Type B pancreatic cell (in vitro differentiated cells): ENCODE data around the gene HTR1D. TPM values are rescaled to one million over a fixed set of nuclear protein-coding genes. Genes with fewer than 3 reads are reported as not detected.
"Not testable (repeated sequence)": the region's sequence is repeated elsewhere in the genome, so short reads cannot be mapped to it uniquely, and the experiment has no call there.

Source experiments
- DNase-seq: peaks from one replicate; pipeline ENCODE4 v3.0.0; 2021; ENCODE audit warnings: mixed read lengths; ENCODE audit not compliant: unreplicated experiment; ENCODE audit errors: extremely low spot score
- H3K27ac Mint-ChIP-seq: 2 replicates; pipeline ENCODE4 v1.8.0; 2021; ENCODE audit warnings: mild to moderate bottlenecking, mixed read lengths
- H3K27me3 Mint-ChIP-seq: 2 replicates; pipeline ENCODE4 v1.8.0; 2021; ENCODE audit warnings: mixed read lengths
- H3K36me3 Mint-ChIP-seq: 2 replicates; pipeline ENCODE4 v1.8.0; 2021; ENCODE audit warnings: mixed read lengths
- H3K4me1 Mint-ChIP-seq: one replicate; pipeline ENCODE4 v1.8.0; 2021; ENCODE audit warnings: mixed read lengths; ENCODE audit not compliant: unreplicated experiment
- H3K4me3 Mint-ChIP-seq: 2 replicates; pipeline ENCODE4 v1.8.0; 2021; ENCODE audit warnings: mild to moderate bottlenecking, mixed read lengths
- H3K9me3 Mint-ChIP-seq: 2 replicates; pipeline ENCODE4 v1.8.0; 2021; ENCODE audit warnings: mixed read lengths
- CTCF ChIP-seq: fragments of 200-600 bp; sonication (generic); conservative IDR thresholded peaks from 2 replicates; pipeline ENCODE4 v1.5.0; 2021; ENCODE audit warnings: antibody characterized with exemption, mild to moderate bottlenecking
- total RNA-seq: library from RNA; stranded (reverse); gene quantifications from 2 replicates; pipeline ENCODE4 v1.2.1, GENCODE V29; 2021; ENCODE audit warnings: low replicate concordance

The HTR1D gene
- total RNA-seq, 1 donor from 2014 or later, result 0.92 TPM

DNA sequence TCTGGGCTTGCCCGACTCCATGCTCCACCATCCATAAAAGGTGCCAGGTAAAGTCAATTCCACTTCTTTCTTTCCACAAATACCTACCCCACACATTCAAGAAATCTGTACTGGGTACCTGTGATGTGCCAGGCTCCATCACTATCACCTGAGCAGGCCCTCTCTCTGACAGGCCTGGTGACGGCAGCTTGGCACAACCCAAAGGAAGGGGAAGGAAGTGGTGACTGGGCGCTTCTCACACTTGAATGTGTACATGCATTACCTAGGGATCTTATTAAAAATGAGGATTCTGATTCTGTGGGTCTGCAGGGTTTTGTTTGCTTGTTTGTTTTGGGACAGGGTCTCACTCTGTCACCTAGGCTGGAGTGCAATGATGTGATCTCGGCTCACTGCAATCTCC is 7.5 kb downstream of the HTR1D start:
- Mint-ChIP-seq H3K4me1 (peaks cover 3% of the 10 kb centered on the region), H3K4me3 (no peak overlapping the region), H3K36me3 (no peaks in the 10 kb centered on the region), H3K27me3 (peaks cover 34% of the 10 kb centered on the region), H3K27ac (no peak overlapping the region), H3K9me3 (no peaks in the 10 kb centered on the region)
- DNase-seq, result no peak
- no peak for TF ChIP-seq CTCF

DNA sequence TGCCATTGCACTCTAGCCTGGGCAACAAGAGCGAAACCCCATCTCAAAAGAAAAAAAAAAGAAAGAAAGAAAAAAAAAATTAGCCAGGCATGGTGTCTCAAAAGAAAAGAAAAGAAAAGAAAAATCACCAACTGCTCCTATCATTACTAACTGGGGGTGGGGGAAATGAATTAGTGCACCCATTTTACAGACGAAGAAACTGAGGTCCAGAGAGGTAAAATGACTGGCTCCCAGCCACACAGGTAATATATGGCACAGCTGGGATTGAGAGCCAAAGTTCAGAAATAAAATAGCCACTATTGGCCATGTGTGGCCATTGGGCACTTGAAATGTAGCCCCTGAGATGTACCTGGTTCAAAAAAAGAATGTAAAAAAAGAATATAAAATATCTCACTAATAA is 8.8 kb downstream of the HTR1D start:
- H3K36me3 Mint-ChIP-seq, result no peaks in the 10 kb centered on the region
- DNase-seq, result no peak
- TF ChIP-seq CTCF, result no peak

DNA sequence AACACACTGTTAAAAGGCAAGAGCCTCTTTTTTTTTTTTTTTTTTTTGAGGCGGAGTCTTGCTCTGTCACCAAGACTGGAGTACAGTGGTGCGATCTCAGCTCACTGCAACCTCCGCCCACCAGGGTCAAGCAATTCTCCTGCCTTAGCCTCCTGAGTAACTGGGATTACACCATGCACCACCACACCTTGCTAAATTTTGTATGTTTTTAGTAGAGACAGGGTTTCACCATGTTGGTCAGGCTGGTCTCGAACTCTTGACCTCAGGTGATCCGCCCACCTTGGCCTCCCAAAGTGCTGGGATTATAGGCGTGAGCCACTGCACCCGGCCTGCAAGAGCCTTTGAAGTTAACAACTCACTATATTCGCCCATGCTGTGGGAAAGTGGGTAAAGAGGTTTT is 9.6 kb downstream of the HTR1D start:
- not testable (repeated sequence) for H3K36me3 Mint-ChIP-seq, DNase-seq, H3K9me3 Mint-ChIP-seq, H3K4me1 Mint-ChIP-seq
- peak; percentile 6 for TF ChIP-seq CTCF
- peaks cover 19% of the 10 kb centered on the region for H3K27me3 Mint-ChIP-seq
- H3K27ac Mint-ChIP-seq, result peak overlapping the region; percentile 85
- peak overlapping the region; percentile 72 for H3K4me3 Mint-ChIP-seq

More for the DNA sequence above, 8.8 kb downstream of the HTR1D start:
- H3K9me3 Mint-ChIP-seq, result no peaks in the 10 kb centered on the region
- no peaks in the 10 kb centered on the region for H3K4me1 Mint-ChIP-seq
- H3K27ac Mint-ChIP-seq, result no peak overlapping the region
- H3K4me3 Mint-ChIP-seq, result no peak overlapping the region
- peaks cover 27% of the 10 kb centered on the region for H3K27me3 Mint-ChIP-seq

DNA sequence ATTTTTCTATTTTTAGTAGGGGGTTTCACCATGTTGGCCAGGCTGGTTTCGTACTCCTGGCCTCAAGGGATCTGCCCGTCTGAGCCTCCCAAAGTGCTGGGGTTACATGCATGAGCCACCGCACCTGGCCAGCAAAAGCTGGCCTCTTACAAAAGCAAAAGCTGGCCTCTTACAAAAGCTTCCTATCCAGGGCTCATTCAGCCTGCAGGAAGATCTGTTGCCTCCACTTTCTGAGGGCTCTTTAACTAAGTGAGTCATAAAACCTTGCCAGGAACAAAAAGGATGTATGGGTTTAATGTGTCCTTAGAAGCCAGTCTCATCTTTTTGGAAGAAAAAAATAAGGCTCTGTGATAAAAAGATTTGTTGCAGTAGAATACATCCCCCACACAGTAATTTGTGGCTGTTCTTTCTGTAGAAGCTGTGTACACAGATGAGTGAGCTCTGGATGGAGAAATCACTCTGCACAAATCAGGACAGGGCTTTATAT is 15.0 kb downstream of the HTR1D start:
- H3K9me3 Mint-ChIP-seq, result no peaks in the 10 kb centered on the region
- no peak overlapping the region for H3K27ac Mint-ChIP-seq
- H3K4me3 Mint-ChIP-seq, result no peak overlapping the region
- no peak for TF ChIP-seq CTCF
- DNase-seq, result no peak
- H3K36me3 Mint-ChIP-seq, result no peaks in the 10 kb centered on the region
- H3K4me1 Mint-ChIP-seq, result no peaks in the 10 kb centered on the region
- H3K27me3 Mint-ChIP-seq, result no peaks in the 10 kb centered on the region

DNA sequence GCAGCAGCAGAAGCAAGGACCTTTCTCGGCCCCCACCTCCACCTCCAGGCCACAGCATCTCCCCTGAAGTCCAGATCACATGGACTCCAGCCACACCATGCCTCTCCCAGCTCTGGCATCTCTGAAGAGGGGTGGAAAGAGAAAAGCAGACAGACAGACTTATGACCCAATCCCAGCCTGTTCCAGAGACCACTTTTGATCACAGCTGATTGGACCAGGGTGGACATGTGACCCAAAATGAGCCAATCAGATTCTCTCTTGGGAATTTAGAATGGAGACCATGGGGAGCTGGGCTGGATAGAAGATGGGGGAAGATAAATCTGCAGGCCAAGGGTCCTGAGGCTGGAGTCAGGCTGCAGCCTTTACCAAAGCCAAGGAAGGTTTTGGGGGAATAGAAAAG is 16.4 kb downstream of the HTR1D start:
- TF ChIP-seq CTCF, result no peak
- Mint-ChIP-seq H3K4me1 (no peaks in the 10 kb centered on the region), H3K4me3 (no peak overlapping the region), H3K27ac (no peak overlapping the region), H3K27me3 (no peaks in the 10 kb centered on the region), H3K36me3 (no peaks in the 10 kb centered on the region), H3K9me3 (no peaks in the 10 kb centered on the region)
- no peak for DNase-seq

- Mint-ChIP-seq H3K36me3 (no peaks in the 10 kb centered on the region), H3K27me3 (no peaks in the 10 kb centered on the region), H3K4me3 (no peak overlapping the region), H3K27ac (no peak overlapping the region), H3K4me1 (no peaks in the 10 kb centered on the region), H3K9me3 (no peaks in the 10 kb centered on the region)
- DNase-seq, result no peak
- no peak for TF ChIP-seq CTCF
These were observed 18.9 kb downstream of the HTR1D start for GRCh38 chr1:23198373-23198772.
